ENCODE data around the gene KLHL6.
A peak's percentile ranks its signal among the peaks of the same experiment; 100 is the strongest.
"Not testable (repeated sequence)": the region's sequence is repeated elsewhere in the genome, so short reads cannot be mapped to it uniquely, and the experiment has no call there.

The KLHL6 gene

GRCh38 chr3:183448369-183449128 is 107.0 kb downstream of the KLHL6 start:
- Histone ChIP-seq H3K4me1 (ENCODE audit: control insufficient read depth, insufficient read depth, low read length) (no peaks in the 10 kb centered on the region), H3K36me3 (ENCODE audit: control insufficient read depth, insufficient read depth, low read length) (no peaks in the 10 kb centered on the region), H3K27me3 (ENCODE audit: control insufficient read depth, insufficient read depth, low read length) (no peaks in the 10 kb centered on the region), H3K4me3 (ENCODE audit: low read length) (peak overlapping the region; percentile 100; the same call in 1 of the 2 replicates), H3K27ac (ENCODE audit: low read length) (no peak overlapping the region), H3K9me3 (ENCODE audit: control insufficient read depth, insufficient read depth, low read length) (peaks cover under 1% of the 10 kb centered on the region; the same call in 1 of the 2 replicates)
- DNase-seq (ENCODE audit: low read depth, low spot score): no peak
- no CpG with 5 or more reads among the region's 3 CpGs for WGBS (ENCODE audit: insufficient coverage, insufficient read length)

GRCh38 chr3:183447206-183448001 is 108.1 kb downstream of the KLHL6 start:
- no peaks in the 10 kb centered on the region for H3K36me3 ChIP-seq (ENCODE audit: control insufficient read depth, insufficient read depth, low read length)
- H3K27ac ChIP-seq (ENCODE audit: low read length): no peak overlapping the region
- peaks cover 2% of the 10 kb centered on the region; the same call in 1 of the 2 replicates for H3K9me3 ChIP-seq (ENCODE audit: control insufficient read depth, insufficient read depth, low read length)
- no peaks in the 10 kb centered on the region for H3K4me1 ChIP-seq (ENCODE audit: control insufficient read depth, insufficient read depth, low read length)
- peak overlapping the region; percentile 100 for H3K4me3 ChIP-seq (ENCODE audit: low read length)
- peak; percentile 92 for DNase-seq (ENCODE audit: low read depth, low spot score)
- H3K27me3 ChIP-seq (ENCODE audit: control insufficient read depth, insufficient read depth, low read length): no peaks in the 10 kb centered on the region
- no CpG with 5 or more reads among the region's 54 CpGs for WGBS (ENCODE audit: insufficient coverage, insufficient read length)

- Histone ChIP-seq H3K9me3 (ENCODE audit: control insufficient read depth, insufficient read depth, low read length) (peaks cover 2% of the 10 kb centered on the region; the same call in 1 of the 2 replicates), H3K27me3 (ENCODE audit: control insufficient read depth, insufficient read depth, low read length) (no peaks in the 10 kb centered on the region), H3K4me3 (ENCODE audit: low read length) (peak overlapping the region; percentile 100; the same call in 1 of the 2 replicates), H3K36me3 (ENCODE audit: control insufficient read depth, insufficient read depth, low read length) (no peaks in the 10 kb centered on the region), H3K4me1 (ENCODE audit: control insufficient read depth, insufficient read depth, low read length) (no peaks in the 10 kb centered on the region), H3K27ac (ENCODE audit: low read length) (no peak overlapping the region)
- 100% methylated on average over 2 of the region's 2 CpGs for WGBS (ENCODE audit: insufficient coverage, insufficient read length)
- no peak for DNase-seq (ENCODE audit: low read depth, low spot score)
Observed at GRCh38 chr3:183446838-183447205, 108.7 kb downstream of the KLHL6 start.

GRCh38 chr3:183444748-183445147 is 110.8 kb downstream of the KLHL6 start:
- no peak overlapping the region for H3K27ac ChIP-seq (ENCODE audit: low read length)
- H3K27me3 ChIP-seq (ENCODE audit: control insufficient read depth, insufficient read depth, low read length): no peaks in the 10 kb centered on the region
- peaks cover 2% of the 10 kb centered on the region; the same call in 1 of the 2 replicates for H3K9me3 ChIP-seq (ENCODE audit: control insufficient read depth, insufficient read depth, low read length)
- H3K4me1 ChIP-seq (ENCODE audit: control insufficient read depth, insufficient read depth, low read length): no peaks in the 10 kb centered on the region
- DNase-seq (ENCODE audit: low read depth, low spot score): no peak
- H3K36me3 ChIP-seq (ENCODE audit: control insufficient read depth, insufficient read depth, low read length): no peaks in the 10 kb centered on the region
- H3K4me3 ChIP-seq (ENCODE audit: low read length): no peak overlapping the region
- no CpG with 5 or more reads among the region's 1 CpG for WGBS (ENCODE audit: insufficient coverage, insufficient read length)

GRCh38 chr3:183443395-183444385 is 111.8 kb downstream of the KLHL6 start:
- H3K4me3 ChIP-seq (ENCODE audit: low read length): no peak overlapping the region
- no peaks in the 10 kb centered on the region for H3K4me1 ChIP-seq (ENCODE audit: control insufficient read depth, insufficient read depth, low read length)
- H3K27ac ChIP-seq (ENCODE audit: low read length): no peak overlapping the region
- DNase-seq (ENCODE audit: low read depth, low spot score): no peak
- H3K36me3 ChIP-seq (ENCODE audit: control insufficient read depth, insufficient read depth, low read length): no peaks in the 10 kb centered on the region
- no peaks in the 10 kb centered on the region for H3K27me3 ChIP-seq (ENCODE audit: control insufficient read depth, insufficient read depth, low read length)
- peaks cover 2% of the 10 kb centered on the region; the same call in 1 of the 2 replicates for H3K9me3 ChIP-seq (ENCODE audit: control insufficient read depth, insufficient read depth, low read length)
- WGBS (ENCODE audit: insufficient coverage, insufficient read length): no CpG with 5 or more reads among the region's 10 CpGs

- H3K9me3 ChIP-seq (ENCODE audit: control insufficient read depth, insufficient read depth, low read length): peaks cover 2% of the 10 kb centered on the region; the same call in 1 of the 2 replicates
- no peak overlapping the region for H3K27ac ChIP-seq (ENCODE audit: low read length)
- WGBS (ENCODE audit: insufficient coverage, insufficient read length): no CpG with 5 or more reads among the region's 1 CpG
- DNase-seq (ENCODE audit: low read depth, low spot score): no peak
- H3K4me3 ChIP-seq (ENCODE audit: low read length): no peak overlapping the region
- H3K36me3 ChIP-seq (ENCODE audit: control insufficient read depth, insufficient read depth, low read length): no peaks in the 10 kb centered on the region
- H3K27me3 ChIP-seq (ENCODE audit: control insufficient read depth, insufficient read depth, low read length): no peaks in the 10 kb centered on the region
- no peaks in the 10 kb centered on the region for H3K4me1 ChIP-seq (ENCODE audit: control insufficient read depth, insufficient read depth, low read length)
Observed at GRCh38 chr3:183442994-183443393, 112.5 kb downstream of the KLHL6 start.

- H3K27me3 ChIP-seq (ENCODE audit: control insufficient read depth, insufficient read depth, low read length); H3K36me3 ChIP-seq (ENCODE audit: control insufficient read depth, insufficient read depth, low read length); H3K27ac ChIP-seq (ENCODE audit: low read length); H3K4me3 ChIP-seq (ENCODE audit: low read length); DNase-seq (ENCODE audit: low read depth, low spot score); H3K9me3 ChIP-seq (ENCODE audit: control insufficient read depth, insufficient read depth, low read length); H3K4me1 ChIP-seq (ENCODE audit: control insufficient read depth, insufficient read depth, low read length): not testable (repeated sequence)
- no CpG with 5 or more reads among the region's 3 CpGs for WGBS (ENCODE audit: insufficient coverage, insufficient read length)
Observed at GRCh38 chr3:183440521-183440920, 115.0 kb downstream of the KLHL6 start.

- WGBS (ENCODE audit: insufficient coverage, insufficient read length): no CpG with 5 or more reads among the region's 3 CpGs
- Histone ChIP-seq H3K4me1 (ENCODE audit: control insufficient read depth, insufficient read depth, low read length) (peaks cover 6% of the 10 kb centered on the region; the same call in 1 of the 2 replicates), H3K9me3 (ENCODE audit: control insufficient read depth, insufficient read depth, low read length) (peaks cover 2% of the 10 kb centered on the region; the same call in 1 of the 2 replicates), H3K27ac (ENCODE audit: low read length) (no peak overlapping the region), H3K4me3 (ENCODE audit: low read length) (no peak overlapping the region), H3K27me3 (ENCODE audit: control insufficient read depth, insufficient read depth, low read length) (no peaks in the 10 kb centered on the region), H3K36me3 (ENCODE audit: control insufficient read depth, insufficient read depth, low read length) (no peaks in the 10 kb centered on the region)
- DNase-seq (ENCODE audit: low read depth, low spot score): no peak
Observed at GRCh38 chr3:183439515-183439914, 116.0 kb downstream of the KLHL6 start.

GRCh38 chr3:183438735-183439134 is 116.8 kb downstream of the KLHL6 start:
- no peak overlapping the region for H3K27ac ChIP-seq (ENCODE audit: low read length)
- H3K36me3 ChIP-seq (ENCODE audit: control insufficient read depth, insufficient read depth, low read length): no peaks in the 10 kb centered on the region
- H3K4me3 ChIP-seq (ENCODE audit: low read length): no peak overlapping the region
- DNase-seq (ENCODE audit: low read depth, low spot score): no peak
- no CpG with 5 or more reads among the region's 1 CpG for WGBS (ENCODE audit: insufficient coverage, insufficient read length)
- H3K27me3 ChIP-seq (ENCODE audit: control insufficient read depth, insufficient read depth, low read length): no peaks in the 10 kb centered on the region; the same call in 1 of the 2 replicates
- H3K4me1 ChIP-seq (ENCODE audit: control insufficient read depth, insufficient read depth, low read length): peaks cover 6% of the 10 kb centered on the region; the same call in 1 of the 2 replicates
- peaks cover 2% of the 10 kb centered on the region; the same call in 1 of the 2 replicates for H3K9me3 ChIP-seq (ENCODE audit: control insufficient read depth, insufficient read depth, low read length)
